Measurements from ENCODE around the gene LCT. TPM values are rescaled to one million over a fixed set of nuclear protein-coding genes. Genes with fewer than 3 reads are reported as not detected.

The LCT gene
- total and polyA plus RNA-seq, 2 of the 13 experiments (the other 11 are each of a cell fraction or from before 2014, with no cell fraction given) = not detected

DNA sequence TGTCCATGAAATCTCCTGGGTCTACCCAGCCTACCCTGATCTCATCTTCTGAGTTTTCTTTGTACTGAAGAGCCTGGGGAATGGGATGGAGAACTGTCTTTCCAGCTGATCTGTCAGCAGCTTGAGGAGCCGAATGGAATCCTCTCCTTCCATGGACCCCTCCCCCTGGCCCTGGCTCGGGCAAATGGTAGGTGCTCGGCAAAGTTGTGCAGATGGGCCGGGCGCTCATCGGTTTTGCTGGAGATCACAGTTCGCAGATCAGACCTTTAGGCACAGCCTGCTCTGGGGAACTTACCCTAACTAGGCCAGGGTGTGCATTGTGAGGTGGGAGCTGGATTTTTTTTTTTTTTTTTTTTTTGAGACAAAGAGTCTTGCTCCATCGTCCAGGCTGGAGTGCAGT is 40.4 kb downstream of the LCT start:
- H2AFZ ChIP-seq (ENCODE audit: low read length) = no peak overlapping the region
- ChIA-PET POLR2A (no interaction called here), CTCF (ENCODE audit: low intra/inter-chr PET ratio, low total read pairs) (interaction anchor here (1.3 to 1.8 kb wide), 2 partner anchors 323 to 808 kb away, joined by 3 to 13 read pairs; no protein-coding TSS in a partner anchor)
- FAIRE-seq (no peak), ATAC-seq (no peak), DNase-seq (ENCODE audit: low spot score) (no peak)
- H3K27ac ChIP-seq (ENCODE audit: extremely low read length, insufficient read depth, low read length) = no peak overlapping the region
- in situ Hi-C loops (cut with HindIII; ENCODE audit: extremely low pct_ligation_motif_present, low pct_unique_long_range_greater_than_20kb) (loop anchor here (10.0 kb wide), 1 partner anchor 802 kb away; no protein-coding TSS in a partner anchor), intact Hi-C loops (cut with micrococcal nuclease; ENCODE audit: unreplicated experiment) (loop anchor here (1.0 to 2.0 kb wide), 2 partner anchors 792 to 807 kb away; no protein-coding TSS in a partner anchor)
- no peaks in the 10 kb centered on the region for H4K20me1 ChIP-seq (ENCODE audit: insufficient read depth, low read length)
- H3K36me3 ChIP-seq (replicated peaks in 1 of 2; ENCODE audit: control insufficient read depth in 1 of 2, insufficient read depth in 2 of 2, low read length in 2 of 2) = no peaks in the 10 kb centered on the region
- BruUV-seq (replicated peaks) = no TSS peak
- no peak overlapping the region for H3K4me2 ChIP-seq (ENCODE audit: low read depth, low read length)
- no peaks in the 10 kb centered on the region for H3K27me3 ChIP-seq (ENCODE audit: control insufficient read depth in 1 of 2, insufficient read depth in 2 of 2, low read length in 2 of 2)
- H3K4me1 ChIP-seq (ENCODE audit: insufficient read depth, low read length) = no peaks in the 10 kb centered on the region
- no peak overlapping the region for H3K4me3 ChIP-seq (replicated peaks in 1 of 3; ENCODE audit: insufficient read depth in 1 of 3, low read depth in 2 of 3, low read length in 3 of 3)
- TF ChIP-seq LCORL (IDR thresholded peaks at IDR 0.05) (no peak), LCORL (CRISPR knock-in tag; IDR thresholded peaks at IDR 0.05) (no peak), ZBTB39 (CRISPR knock-in tag; IDR thresholded peaks at IDR 0.05) (no peak), TCF7L2 (IDR thresholded peaks at IDR 0.05; ENCODE audit: low read depth, low read length) (no peak), RAD21 (CRISPR knock-in tag; IDR thresholded peaks at IDR 0.05) (no peak), NR2F6 (IDR thresholded peaks at IDR 0.05) (no peak), NR2F6 (CRISPR knock-in tag; IDR thresholded peaks at IDR 0.05) (no peak)
- TF ChIP-seq, protein P1, sequence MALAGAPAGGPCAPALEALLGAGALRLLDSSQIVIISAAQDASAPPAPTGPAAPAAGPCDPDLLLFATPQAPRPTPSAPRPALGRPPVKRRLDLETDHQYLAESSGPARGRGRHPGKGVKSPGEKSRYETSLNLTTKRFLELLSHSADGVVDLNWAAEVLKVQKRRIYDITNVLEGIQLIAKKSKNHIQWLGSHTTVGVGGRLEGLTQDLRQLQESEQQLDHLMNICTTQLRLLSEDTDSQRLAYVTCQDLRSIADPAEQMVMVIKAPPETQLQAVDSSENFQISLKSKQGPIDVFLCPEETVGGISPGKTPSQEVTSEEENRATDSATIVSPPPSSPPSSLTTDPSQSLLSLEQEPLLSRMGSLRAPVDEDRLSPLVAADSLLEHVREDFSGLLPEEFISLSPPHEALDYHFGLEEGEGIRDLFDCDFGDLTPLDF (CRISPR knock-in tag; IDR thresholded peaks at IDR 0.05) = no peak
- peaks cover 23% of the 10 kb centered on the region for H3K9me3 ChIP-seq (ENCODE audit: low read length)
- no peaks in the 10 kb centered on the region for H3K79me2 ChIP-seq (ENCODE audit: insufficient read depth, low read length)
- 76% methylated on average over 8 of the region's 8 CpGs for WGBS (ENCODE audit: low lambda C conversion rate)
- no peak overlapping the region for H3K9ac ChIP-seq (ENCODE audit: insufficient read depth, low read depth, low read length)

Data from HepG2 (cell line).